ENCODE measurements around the gene GTF2F1. TPM values are rescaled to one million over a fixed set of nuclear protein-coding genes. Genes with fewer than 3 reads are reported as not detected.

GTF2F1 gene
- total and polyA plus RNA-seq, 9 of the 15 experiments (the other 6 are each of a cell fraction or from before 2014, with no cell fraction given), result 4.7 to 75.4 (median 68.4) TPM

DNA sequence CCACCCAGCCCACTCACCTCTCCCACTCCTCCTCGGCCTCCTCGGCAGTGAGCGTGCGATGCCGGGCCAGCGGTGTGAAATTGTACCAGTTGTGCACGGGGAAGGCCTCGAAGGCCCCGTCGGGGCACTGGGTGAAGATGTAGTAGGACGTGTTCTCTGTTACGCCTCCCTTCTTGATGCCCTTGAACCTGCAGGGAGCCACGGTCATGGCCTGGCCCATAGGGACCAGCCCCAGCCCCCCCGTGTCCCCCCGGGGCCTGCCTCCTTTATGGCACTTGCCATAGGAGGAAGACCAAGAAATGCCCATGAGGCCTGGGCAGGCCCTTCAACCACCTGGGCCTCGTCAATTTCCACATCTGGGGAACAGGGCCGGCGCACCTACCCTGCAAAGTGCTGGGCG lies 5.6 kb downstream of the GTF2F1 start:
- ChIA-PET CTCF (ENCODE audit: low intra/inter-chr PET ratio) (no interaction called here), POLR2A (interaction anchor here (0.6 to 0.9 kb wide), 2 partner anchors 10 to 35 kb away, joined by 3 to 5 read pairs; no protein-coding TSS in a partner anchor)
- Histone ChIP-seq H3K9ac (ENCODE audit: insufficient read depth in 1 of 2, low read depth in 2 of 2, low read length in 2 of 2) (peak overlapping the region in 1 of 2 experiments; percentile 19; a peak in 1 of 4 replicates), H3K36me3 (ENCODE audit: control insufficient read depth, insufficient read depth, low read length) (peaks cover 81% of the 10 kb centered on the region; the same call in 2 of the 3 replicates), H4K20me1 (replicated peaks; ENCODE audit: control insufficient read depth, insufficient read depth, low read length) (no peaks in the 10 kb centered on the region), H3K4me2 (ENCODE audit: insufficient read depth, low read length) (no peak overlapping the region), H3K27ac (ENCODE audit: extremely low read depth, low read depth, low read length) (no peak overlapping the region), H3K4me3 (no peak overlapping the region), H2AFZ (ENCODE audit: low read depth, low read length) (no peak overlapping the region), H3K9me1 (ENCODE audit: control insufficient read depth, insufficient read depth, low read length) (no peaks in the 10 kb centered on the region), H3K4me1 (replicated peaks in 1 of 2; ENCODE audit: control insufficient read depth in 2 of 2, insufficient read depth in 2 of 2, low read length in 2 of 2) (peaks cover 4 to 12% of the 10 kb centered on the region in 2 experiments; a peak in 3 of 5 replicates), H3K9me3 (replicated peaks; ENCODE audit: control insufficient read depth, insufficient read depth, low read depth, low read length) (no peaks in the 10 kb centered on the region), H3K79me2 (ENCODE audit: control insufficient read depth, insufficient read depth, low read length) (peaks cover 16% of the 10 kb centered on the region), H3K27me3 (ENCODE audit: control insufficient read depth in 2 of 2, insufficient read depth in 2 of 2, low read length in 2 of 2) (no peaks in the 10 kb centered on the region)
- FAIRE-seq (no peak), DNase-seq (ENCODE audit: extremely low read depth in 1 of 4, low spot score in 3 of 4) (no peak), ATAC-seq (no peak)
- 96% methylated on average over 18 of the region's 19 CpGs for WGBS (ENCODE audit: insufficient coverage, low coverage, missing lambda C conversion rate)
- in situ Hi-C loops (cut with MboI) (no loop called here), intact Hi-C loops (cut with micrococcal nuclease) (no loop called here)
- TF ChIP-seq RBFOX2 (IDR thresholded peaks at IDR 0.05; ENCODE audit: low read depth, low read length) (peak; percentile 55), PHF21A (IDR thresholded peaks at IDR 0.05; ENCODE audit: borderline replicate concordance, low read depth) (no peak), ETS2 (tag; IDR thresholded peaks at IDR 0.05; ENCODE audit: borderline replicate concordance, poor library complexity, severe bottlenecking) (no peak), FIP1L1 (IDR thresholded peaks at IDR 0.05; ENCODE audit: low read depth, low read length, poor library complexity, severe bottlenecking) (no peak), CBX8 (IDR thresholded peaks at IDR 0.05; ENCODE audit: borderline replicate concordance, extremely low read depth, low read depth, low read length, poor library complexity, severe bottlenecking) (no peak)
- TF ChIP-seq, protein P1, sequence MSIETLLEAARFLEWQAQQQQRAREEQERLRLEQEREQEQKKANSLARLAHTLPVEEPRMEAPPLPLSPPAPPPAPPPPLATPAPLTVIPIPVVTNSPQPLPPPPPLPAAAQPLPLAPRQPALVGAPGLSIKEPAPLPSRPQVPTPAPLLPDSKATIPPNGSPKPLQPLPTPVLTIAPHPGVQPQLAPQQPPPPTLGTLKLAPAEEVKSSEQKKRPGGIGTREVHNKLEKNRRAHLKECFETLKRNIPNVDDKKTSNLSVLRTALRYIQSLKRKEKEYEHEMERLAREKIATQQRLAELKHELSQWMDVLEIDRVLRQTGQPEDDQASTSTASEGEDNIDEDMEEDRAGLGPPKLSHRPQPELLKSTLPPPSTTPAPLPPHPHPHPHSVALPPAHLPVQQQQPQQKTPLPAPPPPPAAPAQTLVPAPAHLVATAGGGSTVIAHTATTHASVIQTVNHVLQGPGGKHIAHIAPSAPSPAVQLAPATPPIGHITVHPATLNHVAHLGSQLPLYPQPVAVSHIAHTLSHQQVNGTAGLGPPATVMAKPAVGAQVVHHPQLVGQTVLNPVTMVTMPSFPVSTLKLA (conservative IDR thresholded peaks at IDR 0.05), result no peak
- TF ChIP-seq, protein P2, sequence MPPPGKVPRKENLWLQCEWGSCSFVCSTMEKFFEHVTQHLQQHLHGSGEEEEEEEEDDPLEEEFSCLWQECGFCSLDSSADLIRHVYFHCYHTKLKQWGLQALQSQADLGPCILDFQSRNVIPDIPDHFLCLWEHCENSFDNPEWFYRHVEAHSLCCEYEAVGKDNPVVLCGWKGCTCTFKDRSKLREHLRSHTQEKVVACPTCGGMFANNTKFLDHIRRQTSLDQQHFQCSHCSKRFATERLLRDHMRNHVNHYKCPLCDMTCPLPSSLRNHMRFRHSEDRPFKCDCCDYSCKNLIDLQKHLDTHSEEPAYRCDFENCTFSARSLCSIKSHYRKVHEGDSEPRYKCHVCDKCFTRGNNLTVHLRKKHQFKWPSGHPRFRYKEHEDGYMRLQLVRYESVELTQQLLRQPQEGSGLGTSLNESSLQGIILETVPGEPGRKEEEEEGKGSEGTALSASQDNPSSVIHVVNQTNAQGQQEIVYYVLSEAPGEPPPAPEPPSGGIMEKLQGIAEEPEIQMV (tag; conservative IDR thresholded peaks at IDR 0.05; ENCODE audit: low read depth), result no peak
- TF ChIP-seq, protein P3, sequence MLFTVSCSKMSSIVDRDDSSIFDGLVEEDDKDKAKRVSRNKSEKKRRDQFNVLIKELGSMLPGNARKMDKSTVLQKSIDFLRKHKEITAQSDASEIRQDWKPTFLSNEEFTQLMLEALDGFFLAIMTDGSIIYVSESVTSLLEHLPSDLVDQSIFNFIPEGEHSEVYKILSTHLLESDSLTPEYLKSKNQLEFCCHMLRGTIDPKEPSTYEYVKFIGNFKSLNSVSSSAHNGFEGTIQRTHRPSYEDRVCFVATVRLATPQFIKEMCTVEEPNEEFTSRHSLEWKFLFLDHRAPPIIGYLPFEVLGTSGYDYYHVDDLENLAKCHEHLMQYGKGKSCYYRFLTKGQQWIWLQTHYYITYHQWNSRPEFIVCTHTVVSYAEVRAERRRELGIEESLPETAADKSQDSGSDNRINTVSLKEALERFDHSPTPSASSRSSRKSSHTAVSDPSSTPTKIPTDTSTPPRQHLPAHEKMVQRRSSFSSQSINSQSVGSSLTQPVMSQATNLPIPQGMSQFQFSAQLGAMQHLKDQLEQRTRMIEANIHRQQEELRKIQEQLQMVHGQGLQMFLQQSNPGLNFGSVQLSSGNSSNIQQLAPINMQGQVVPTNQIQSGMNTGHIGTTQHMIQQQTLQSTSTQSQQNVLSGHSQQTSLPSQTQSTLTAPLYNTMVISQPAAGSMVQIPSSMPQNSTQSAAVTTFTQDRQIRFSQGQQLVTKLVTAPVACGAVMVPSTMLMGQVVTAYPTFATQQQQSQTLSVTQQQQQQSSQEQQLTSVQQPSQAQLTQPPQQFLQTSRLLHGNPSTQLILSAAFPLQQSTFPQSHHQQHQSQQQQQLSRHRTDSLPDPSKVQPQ (CRISPR knock-in tag; IDR thresholded peaks at IDR 0.05; ENCODE audit: borderline replicate concordance), result no peak
- BruUV-seq (replicated peaks), result no TSS peak

Measured in K562 (cell line).